ENCODE measurements around the gene MGAT3. TPM values are rescaled to one million over a fixed set of nuclear protein-coding genes. Genes with fewer than 3 reads are reported as not detected.

The MGAT3 gene
- total and polyA plus RNA-seq, 9 of the 15 experiments (the other 6 are each of a cell fraction or from before 2014, with no cell fraction given) = 0.10 to 11.5 (median 4.6) TPM

GRCh38 chr22:39472570-39473556 lies 16.1 kb downstream of the MGAT3 start (continued):
- TF ChIP-seq EGR1 (conservative IDR thresholded peaks at IDR 0.05) (peak; percentile 60; the same call in 1 of the 2 replicates), NBN (IDR thresholded peaks at IDR 0.05; ENCODE audit: low read depth) (0 out of 2 replicates have a peak, but pooled peaks have one; percentile 27), LCOR (CRISPR knock-in tag; IDR thresholded peaks at IDR 0.05) (no peak), KDM1A (IDR thresholded peaks at IDR 0.05) (peak in 1 of 2 experiments; percentile 17; a peak in 2 of 4 replicates), MAFK (IDR thresholded peaks at IDR 0.05; ENCODE audit: low read length) (peak; percentile 49; the same call in 1 of the 2 replicates), CBX1 (IDR thresholded peaks at IDR 0.05; ENCODE audit: low read depth) (no peak), ZNF212 (CRISPR knock-in tag; IDR thresholded peaks at IDR 0.05) (no peak), NELFE (IDR thresholded peaks at IDR 0.05; ENCODE audit: insufficient read depth, insufficient read length) (no peak), ZBTB7A (IDR thresholded peaks at IDR 0.05; ENCODE audit: borderline replicate concordance, control insufficient read depth, low read depth, low read length) (peak; percentile 65; the same call in 1 of the 2 replicates), PURB (CRISPR knock-in tag; IDR thresholded peaks at IDR 0.05; ENCODE audit: low read depth) (no peak), NFRKB (IDR thresholded peaks at IDR 0.05; ENCODE audit: low read depth) (peak; percentile 25; the same call in 1 of the 2 replicates), NCOA6 (IDR thresholded peaks at IDR 0.05) (no peak), ZNF668 (CRISPR knock-in tag; IDR thresholded peaks at IDR 0.05) (no peak), HOMEZ (CRISPR knock-in tag; IDR thresholded peaks at IDR 0.05) (no peak), ZNF124 (CRISPR knock-in tag; IDR thresholded peaks at IDR 0.05) (no peak), ZNF639 (CRISPR knock-in tag; conservative IDR thresholded peaks at IDR 0.05 in 1 of 2, IDR thresholded peaks at IDR 0.05 in 1 of 2) (peak in 1 of 2 experiments; percentile 68; a peak in 1 of 4 replicates), KAT7 (CRISPR knock-in tag; IDR thresholded peaks at IDR 0.05; ENCODE audit: borderline replicate concordance) (0 out of 2 replicates have a peak, but pooled peaks have one; percentile 64), ZNF239 (CRISPR knock-in tag; IDR thresholded peaks at IDR 0.05) (no peak), TEAD1 (CRISPR knock-in tag; IDR thresholded peaks at IDR 0.05) (peak in 1 of 2 experiments; percentile 33; a peak in 1 of 4 replicates)
- TF ChIP-seq, protein P1, sequence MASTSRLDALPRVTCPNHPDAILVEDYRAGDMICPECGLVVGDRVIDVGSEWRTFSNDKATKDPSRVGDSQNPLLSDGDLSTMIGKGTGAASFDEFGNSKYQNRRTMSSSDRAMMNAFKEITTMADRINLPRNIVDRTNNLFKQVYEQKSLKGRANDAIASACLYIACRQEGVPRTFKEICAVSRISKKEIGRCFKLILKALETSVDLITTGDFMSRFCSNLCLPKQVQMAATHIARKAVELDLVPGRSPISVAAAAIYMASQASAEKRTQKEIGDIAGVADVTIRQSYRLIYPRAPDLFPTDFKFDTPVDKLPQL (IDR thresholded peaks at IDR 0.05; ENCODE audit: extremely low read depth, insufficient read length) = no peak
- TF ChIP-seq, protein P2, sequence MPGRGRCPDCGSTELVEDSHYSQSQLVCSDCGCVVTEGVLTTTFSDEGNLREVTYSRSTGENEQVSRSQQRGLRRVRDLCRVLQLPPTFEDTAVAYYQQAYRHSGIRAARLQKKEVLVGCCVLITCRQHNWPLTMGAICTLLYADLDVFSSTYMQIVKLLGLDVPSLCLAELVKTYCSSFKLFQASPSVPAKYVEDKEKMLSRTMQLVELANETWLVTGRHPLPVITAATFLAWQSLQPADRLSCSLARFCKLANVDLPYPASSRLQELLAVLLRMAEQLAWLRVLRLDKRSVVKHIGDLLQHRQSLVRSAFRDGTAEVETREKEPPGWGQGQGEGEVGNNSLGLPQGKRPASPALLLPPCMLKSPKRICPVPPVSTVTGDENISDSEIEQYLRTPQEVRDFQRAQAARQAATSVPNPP (IDR thresholded peaks at IDR 0.05; ENCODE audit: borderline replicate concordance, insufficient read depth, insufficient read length) = no peak
